ENCODE measurements around the gene CTXN1.

The CTXN1 gene

GRCh38 chr19:7912697-7913564, 13.0 kb downstream of the CTXN1 start:
- FAIRE-seq: no peak

GRCh38 chr19:7912144-7912696, 13.7 kb downstream of the CTXN1 start:
- no peak for FAIRE-seq

DNA sequence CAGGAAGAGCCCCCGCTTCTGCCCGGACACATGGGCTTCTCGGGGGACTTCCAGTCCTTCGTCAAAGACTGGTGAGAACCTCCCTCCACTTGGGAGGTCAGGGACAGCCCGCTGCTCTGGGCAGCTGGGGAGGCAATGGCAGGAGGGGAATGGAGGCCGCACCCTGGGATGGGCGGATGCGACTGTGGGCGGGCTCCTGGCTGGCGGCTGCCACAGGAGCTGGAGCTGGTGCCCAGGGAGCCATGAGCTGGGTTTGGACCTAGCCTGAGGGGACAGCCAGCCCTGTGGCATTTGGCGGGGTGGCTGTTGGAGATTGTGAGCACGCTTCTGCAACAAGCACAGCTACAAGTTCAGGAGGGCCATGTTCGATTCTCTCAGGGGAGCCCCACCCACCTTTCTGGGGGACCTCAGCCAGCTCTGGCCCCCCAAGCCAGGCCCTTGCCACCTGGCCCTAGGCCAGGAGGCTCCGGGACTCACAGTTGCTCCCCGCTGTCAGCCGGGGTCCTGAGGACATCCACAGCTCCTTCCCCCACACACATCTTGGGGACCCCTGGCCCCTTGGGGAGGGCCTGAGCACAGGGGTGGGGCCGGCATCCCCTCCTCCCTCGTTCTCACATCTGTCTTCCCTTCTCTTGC, 14.3 kb downstream of the CTXN1 start:
- no peak for FAIRE-seq

DNA sequence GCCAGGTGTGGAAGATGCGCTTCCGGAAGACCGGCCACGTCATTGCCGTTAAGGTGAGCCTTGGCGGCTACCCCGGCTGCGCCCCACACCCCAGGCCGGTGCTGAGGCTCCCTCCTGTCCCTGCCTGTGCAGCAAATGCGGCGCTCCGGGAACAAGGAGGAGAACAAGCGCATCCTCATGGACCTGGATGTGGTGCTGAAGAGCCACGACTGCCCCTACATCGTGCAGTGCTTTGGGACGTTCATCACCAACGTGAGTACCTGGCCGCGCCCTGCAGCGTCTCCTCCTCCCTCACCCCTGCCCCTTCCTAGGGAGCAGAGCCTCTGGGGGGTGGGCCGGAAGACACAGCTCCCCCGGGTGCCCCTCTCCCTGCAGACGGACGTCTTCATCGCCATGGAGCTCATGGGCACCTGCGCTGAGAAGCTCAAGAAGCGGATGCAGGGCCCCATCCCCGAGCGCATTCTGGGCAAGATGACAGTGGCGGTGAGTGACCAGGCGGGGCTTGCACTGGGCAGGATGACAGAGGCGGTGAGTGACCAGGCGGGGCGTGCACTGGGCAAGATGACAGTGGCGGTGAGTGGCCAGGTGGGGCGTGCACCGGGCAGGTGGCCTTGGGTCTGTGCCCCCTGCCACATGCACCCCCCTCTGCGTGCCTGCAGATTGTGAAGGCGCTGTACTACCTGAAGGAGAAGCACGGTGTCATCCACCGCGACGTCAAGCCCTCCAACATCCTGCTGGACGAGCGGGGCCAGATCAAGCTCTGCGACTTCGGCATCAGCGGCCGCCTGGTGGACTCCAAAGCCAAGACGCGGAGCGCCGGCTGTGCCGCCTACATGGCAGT, 15.4 kb downstream of the CTXN1 start:
- FAIRE-seq: no peak

- FAIRE-seq: no peak
Observed at GRCh38 chr19:7909471-7910067, 16.4 kb downstream of the CTXN1 start.

GRCh38 chr19:7908742-7909461, 17.0 kb downstream of the CTXN1 start:
- no peak for FAIRE-seq

DNA sequence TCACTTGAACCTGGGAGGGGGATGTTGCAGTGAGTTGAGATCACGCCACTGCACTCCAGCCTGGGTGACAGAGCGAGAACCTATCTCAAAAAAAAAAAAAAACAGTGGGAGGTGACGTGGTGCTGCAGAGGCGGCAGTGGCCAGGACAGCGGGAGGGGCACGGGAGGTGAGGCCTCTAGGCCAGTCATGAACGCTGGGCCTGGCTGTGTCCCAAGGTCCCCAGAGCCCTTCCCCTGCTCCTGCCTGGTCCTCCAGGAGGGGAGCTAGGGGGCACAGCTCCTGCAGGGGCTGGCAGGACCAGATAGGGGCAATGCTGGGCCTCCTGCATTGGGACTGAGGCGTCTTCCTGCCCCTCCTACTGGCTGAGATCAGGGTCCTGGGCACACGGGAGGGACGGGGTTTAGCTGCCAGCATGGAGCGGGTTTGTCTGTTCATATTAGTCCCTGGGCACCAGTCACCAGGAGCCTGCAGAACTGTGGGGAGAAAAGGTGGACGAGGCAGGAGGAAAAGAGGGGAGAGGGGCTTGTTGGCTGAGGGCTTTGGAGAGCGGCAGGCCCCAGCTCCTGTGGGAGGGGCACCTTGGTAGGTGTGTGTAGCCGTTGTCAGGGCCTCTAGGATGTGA, 17.7 kb downstream of the CTXN1 start:
- no peak for FAIRE-seq

DNA sequence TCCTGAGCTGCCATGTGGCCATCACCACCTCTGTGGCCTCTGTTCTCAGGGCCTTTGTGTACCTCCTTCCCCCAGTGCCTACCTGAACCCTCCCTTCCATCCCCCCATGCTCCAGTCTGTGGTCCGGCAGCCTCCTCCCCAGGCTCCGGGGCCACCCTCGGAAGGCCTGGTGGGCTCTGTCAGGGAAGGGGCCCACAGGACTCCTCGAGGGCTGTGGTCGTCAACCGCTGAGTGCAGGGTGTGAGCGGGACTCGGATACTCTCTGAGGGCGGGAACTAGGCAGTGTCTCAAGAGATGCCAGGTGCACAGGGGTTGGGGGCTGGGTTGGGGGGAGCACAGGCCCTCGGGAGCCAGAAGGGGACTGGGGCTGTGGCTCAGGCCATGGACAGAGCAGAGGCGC, 18.4 kb downstream of the CTXN1 start:
- no peak for FAIRE-seq

DNA sequence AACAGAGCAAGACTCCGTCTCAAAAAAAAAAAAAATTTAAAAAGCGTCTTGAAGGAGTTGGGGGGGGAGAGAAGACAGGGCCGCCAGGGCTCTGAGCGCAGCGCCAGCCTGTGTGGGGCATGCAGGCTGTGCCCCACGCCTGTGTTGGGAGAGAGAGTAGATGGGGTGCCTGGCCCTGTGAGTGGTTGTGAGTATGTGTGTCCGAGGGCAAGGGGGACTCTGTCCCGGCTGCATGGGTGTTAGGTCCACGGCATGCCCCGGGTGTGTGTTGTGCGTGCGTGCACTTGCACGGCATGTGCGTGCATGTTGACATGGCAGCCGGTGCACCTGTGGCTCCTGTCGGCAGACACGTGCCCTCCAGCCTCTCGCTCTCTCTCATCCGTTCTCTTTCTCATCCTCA, 18.8 kb downstream of the CTXN1 start:
- no peak for FAIRE-seq

DNA sequence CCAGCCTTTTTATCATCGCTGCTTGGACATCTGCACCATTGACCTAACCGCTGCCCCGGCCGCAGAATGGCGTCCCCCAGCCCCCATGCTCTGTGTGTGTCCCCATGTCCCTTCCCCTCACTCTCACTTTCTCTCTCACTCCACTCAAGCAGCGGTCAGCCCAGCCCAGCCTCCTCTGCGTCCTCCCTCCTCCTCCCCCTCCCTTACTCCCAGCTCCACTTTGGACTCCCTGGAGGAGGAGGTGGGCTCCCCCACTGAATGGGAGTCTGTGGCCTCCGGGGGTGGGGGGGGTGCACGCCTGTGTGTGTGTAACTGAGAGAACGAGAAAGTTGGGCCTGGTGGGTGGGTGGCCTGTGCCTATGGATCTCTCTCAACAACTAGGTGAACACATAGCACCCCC, 20.1 kb downstream of the CTXN1 start:
- FAIRE-seq: no peak

GRCh38 chr19:7905268-7905667, 20.7 kb downstream of the CTXN1 start:
- FAIRE-seq: no peak

GRCh38 chr19:7904074-7905020, 21.6 kb downstream of the CTXN1 start:
- FAIRE-seq: no peak

DNA sequence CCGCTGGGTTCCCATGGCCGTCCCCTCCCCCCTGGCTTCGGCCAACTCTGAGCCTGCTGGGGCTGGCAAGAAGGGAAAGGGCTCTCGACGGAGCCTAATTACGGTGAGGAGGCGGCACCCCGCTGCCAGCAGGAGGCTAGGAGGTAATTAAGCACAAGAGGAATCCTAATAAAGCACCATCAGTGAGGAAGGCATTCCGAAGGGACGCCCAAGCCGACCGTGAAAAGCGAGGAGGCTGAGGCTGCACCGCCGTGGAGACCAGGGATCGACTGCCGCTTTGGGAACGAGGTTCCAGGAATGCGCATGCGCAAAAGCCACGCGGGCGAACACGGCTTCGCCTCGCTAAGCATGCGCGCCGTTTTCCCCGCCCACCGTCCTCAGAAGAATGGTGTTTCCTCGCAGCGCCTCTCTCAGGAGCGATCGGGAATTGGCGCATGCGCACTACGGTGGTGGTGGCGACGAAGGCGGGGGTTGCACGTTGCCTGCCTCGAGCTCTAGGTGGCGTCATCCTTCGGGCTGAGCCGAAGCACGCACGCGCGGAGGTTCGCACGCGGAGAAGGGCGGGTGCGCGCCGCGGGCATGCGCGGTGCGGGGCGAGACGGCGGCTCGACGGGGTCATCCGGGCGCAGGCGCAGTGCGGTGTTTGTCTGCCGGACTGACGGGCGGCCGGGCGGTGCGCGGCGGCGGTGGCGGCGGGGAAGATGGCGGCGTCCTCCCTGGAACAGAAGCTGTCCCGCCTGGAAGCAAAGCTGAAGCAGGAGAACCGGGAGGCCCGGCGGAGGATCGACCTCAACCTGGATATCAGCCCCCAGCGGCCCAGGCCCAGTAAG, 22.5 kb downstream of the CTXN1 start, which contains the start of gene MAP2K7:
Gene MAP2K7, plus strand, starts transcription at position 634 of the 830 bp plus-strand sequence. Its CDS starts 68 bp downstream, at position 702.
- peak; percentile 97 for FAIRE-seq

DNA sequence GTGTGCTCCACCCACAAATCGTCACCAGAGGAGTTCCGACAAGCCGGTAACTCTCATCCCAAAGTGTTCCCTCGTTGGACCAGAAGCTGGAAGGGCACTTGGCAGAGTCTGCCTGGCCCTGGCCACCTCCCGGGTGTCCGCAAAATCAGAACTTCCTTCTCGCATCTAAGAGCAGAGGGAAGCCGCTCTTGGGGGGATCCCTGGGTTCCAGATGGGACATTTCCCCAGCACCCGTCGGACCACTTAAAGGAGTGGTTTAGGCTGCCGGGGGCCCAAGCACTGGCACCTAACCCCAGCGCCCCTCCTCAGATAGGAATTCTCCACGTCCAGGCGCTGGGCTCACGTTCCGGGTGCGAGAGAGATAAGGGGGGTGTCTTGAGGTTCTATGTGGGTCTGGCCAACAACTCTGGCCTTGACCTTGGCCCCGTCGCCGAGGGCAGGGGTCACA, 23.1 kb downstream of the CTXN1 start:
- no peak for FAIRE-seq

GRCh38 chr19:7901337-7901736, 24.6 kb downstream of the CTXN1 start:
- no peak for FAIRE-seq

GRCh38 chr19:7900931-7901330, 25.0 kb downstream of the CTXN1 start:
- no peak for FAIRE-seq

GRCh38 chr19:7900401-7900870, 25.5 kb downstream of the CTXN1 start:
- no peak for FAIRE-seq

DNA sequence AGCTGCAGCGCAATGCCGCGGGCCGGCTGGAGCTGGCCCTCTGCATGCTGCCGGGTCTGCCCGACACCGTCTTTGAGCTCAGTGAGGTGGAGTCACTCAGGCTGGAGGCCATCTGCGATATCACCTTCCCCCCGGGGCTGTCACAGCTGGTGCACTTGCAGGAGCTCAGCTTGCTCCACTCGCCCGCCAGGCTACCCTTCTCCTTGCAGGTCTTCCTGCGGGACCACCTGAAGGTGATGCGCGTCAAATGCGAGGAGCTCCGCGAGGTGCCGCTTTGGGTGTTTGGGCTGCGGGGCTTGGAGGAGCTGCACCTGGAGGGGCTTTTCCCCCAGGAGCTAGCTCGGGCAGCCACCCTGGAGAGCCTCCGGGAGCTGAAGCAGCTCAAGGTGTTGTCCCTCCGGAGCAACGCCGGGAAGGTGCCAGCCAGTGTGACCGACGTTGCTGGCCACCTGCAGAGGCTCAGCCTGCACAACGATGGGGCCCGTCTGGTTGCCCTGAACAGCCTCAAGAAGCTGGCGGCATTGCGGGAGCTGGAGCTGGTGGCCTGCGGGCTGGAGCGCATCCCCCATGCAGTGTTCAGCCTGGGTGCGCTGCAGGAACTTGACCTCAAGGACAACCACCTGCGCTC, 26.1 kb downstream of the CTXN1 start:
- no peak for FAIRE-seq

GRCh38 chr19:7898967-7899366, 27.0 kb downstream of the CTXN1 start:
- FAIRE-seq: no peak

All from A204.1 (cell line).